Sciatic nerve (tissue), 2 donors: ENCODE data around the gene VAMP8. TPM values are rescaled to one million over a fixed set of nuclear protein-coding genes. Genes with fewer than 3 reads are reported as not detected.
"Not testable (repeated sequence)": the region's sequence is repeated elsewhere in the genome, so short reads cannot be mapped to it uniquely, and the experiment has no call there.

ENCODE experiments used
- ATAC-seq: fragments of 200-7000 bp; cut with Tn5 transposase; one replicate; pipeline ENCODE4 v1.9.1; 2020; ENCODE audit warnings: mild to moderate bottlenecking, moderate library complexity
- DNase-seq: peaks from one replicate; pipeline ENCODE4 v3.0.0-alpha.2; 2020; ENCODE audit warnings: low spot score
- intact Hi-C: fragments of 100-400 bp; cut with DNase I; formaldehyde crosslinking; loops from one replicate; pipeline ENCODE4 v1.14.2; 2022
- total RNA-seq: library from RNA; stranded (reverse); fragmentation: NEBNext Ultra II Directional; extraction: Animal tissue kit (Norgen Biotek cat#: 25700); gene quantifications from one replicate; pipeline ENCODE4 v1.2.1, GENCODE V29; 2021
- donor health status: DM: no; HTN: no; CAD: no.
- donor health status: DM: no; HTN: no; CAD: no.

The VAMP8 gene
- total RNA-seq: 31.1 TPM

- ATAC-seq (peak; percentile 48), DNase-seq (no peak)
- intact Hi-C loops: no loop called here
Measured at GRCh38 chr2:85577386-85578242, at the start of gene VAMP8. TSS of gene VAMP8 (plus strand) at chr2:85577586. CDS start at chr2:85577647, 61 bp downstream.

- DNase-seq (no peak), ATAC-seq (no peak)
- intact Hi-C loops: no loop called here
Measured at GRCh38 chr2:85527787-85528186, 49.6 kb upstream of the VAMP8 start.

DNA sequence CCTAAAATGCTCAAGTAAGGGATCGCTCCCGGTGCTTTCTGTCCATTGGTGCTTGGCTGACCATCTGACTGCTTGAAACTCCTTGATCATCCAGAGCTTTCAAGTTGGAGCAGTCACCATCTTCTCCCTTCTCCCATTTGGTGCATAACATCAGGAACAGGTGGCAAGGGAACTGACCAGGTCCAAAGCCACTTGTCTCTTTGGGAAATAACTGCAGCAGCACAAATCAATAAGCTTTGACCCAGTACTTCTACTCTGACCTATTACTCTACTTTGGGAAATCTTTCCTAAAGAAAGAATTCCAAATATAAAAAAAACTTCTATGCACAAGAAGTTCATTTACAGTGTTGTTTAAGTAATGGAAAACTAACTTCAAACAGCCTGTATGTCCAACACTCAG lies 49.0 kb upstream of the VAMP8 start:
- ATAC-seq (no peak), DNase-seq (no peak)
- intact Hi-C loops: no loop called here

- no peak for ATAC-seq
- DNase-seq: no peak
- intact Hi-C loops: no loop called here
Measured at GRCh38 chr2:85529809-85530208, 47.6 kb upstream of the VAMP8 start.

DNA sequence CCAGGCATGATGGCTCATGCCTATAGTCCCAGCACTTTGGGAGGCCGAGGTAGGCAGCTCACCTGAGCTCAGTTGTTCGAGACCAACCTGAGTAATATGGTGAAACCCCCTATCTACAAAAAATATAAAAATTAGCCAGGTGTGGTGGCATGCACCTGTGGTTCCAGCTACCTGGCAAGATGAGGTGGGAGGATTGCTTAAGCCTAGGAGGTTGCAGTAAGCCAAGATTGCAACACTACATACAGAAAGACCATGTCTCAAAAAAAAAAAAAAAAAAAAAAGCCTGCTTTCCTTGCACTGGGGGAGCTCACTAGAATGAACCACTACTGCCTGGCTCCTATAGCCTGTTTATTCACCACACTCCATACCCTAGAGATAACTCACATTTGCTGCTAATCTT lies 45.8 kb upstream of the VAMP8 start:
- intact Hi-C loops: no loop called here
- no peak for DNase-seq
- no peak for ATAC-seq

DNA sequence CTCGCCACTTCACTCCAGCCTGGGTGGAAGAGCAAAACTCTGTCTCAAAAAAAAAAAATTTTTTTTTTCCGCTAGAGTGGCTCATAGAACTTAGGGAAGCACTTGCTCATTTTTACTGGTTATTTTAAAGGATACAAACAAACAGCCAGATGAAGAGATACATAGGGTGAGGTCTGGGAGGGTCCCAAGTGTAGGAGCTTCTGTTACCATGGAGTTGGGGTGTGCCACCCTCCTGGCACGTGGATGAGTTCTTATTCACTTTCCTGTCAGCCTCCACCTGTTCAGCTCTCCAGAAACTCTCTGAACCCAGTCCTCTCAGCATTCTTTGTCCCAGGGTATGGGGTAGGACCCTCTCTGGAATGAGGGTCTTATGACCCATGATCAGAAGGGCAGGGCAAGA lies 43.3 kb upstream of the VAMP8 start:
- DNase-seq (no peak), ATAC-seq (no peak)
- intact Hi-C loops: no loop called here

DNA sequence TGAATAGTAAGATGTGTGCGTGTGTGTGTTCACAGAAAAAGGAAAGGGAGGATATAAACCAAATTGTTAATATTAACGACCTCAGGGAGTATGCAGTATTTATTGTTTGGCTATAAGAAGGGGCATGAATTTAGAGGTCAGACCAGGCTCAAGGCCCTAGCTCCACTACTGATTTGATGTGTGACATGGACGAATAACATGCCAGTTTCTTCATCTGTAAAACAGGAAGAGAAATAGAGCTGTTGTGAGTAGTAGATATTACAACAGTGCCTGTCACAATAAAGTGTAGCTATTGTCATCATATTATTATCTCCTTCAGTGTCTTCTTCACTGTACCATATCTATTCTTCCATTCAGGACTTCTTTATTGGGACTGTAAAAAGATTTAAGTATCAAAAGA lies 42.5 kb upstream of the VAMP8 start:
- DNase-seq (no peak), ATAC-seq (no peak)
- intact Hi-C loops: loop anchor here (5.0 kb wide), 1 partner anchor 113 kb away; no protein-coding TSS in a partner anchor

DNA sequence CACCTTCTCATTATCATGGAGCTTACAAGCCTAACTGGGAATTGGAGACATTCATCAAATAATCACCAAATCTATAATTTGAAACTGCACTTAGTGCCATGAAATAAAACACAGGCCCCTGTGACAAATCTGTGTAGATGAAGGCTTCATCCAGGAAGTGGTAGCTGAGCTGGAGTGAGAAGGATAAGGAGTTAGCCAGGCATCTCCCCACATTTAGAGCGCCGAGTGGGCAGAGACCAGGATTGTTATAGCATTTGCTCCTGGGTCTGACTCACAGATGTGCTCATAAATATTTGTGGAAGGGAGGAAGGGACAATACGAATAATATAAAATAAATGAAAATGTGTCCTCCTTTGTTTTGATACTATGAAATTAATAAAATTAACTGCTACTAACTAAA lies 40.9 kb upstream of the VAMP8 start:
- ATAC-seq: no peak
- no peak for DNase-seq
- intact Hi-C loops: loop anchor here (5.0 kb wide), 1 partner anchor 114 kb away; no protein-coding TSS in a partner anchor

DNA sequence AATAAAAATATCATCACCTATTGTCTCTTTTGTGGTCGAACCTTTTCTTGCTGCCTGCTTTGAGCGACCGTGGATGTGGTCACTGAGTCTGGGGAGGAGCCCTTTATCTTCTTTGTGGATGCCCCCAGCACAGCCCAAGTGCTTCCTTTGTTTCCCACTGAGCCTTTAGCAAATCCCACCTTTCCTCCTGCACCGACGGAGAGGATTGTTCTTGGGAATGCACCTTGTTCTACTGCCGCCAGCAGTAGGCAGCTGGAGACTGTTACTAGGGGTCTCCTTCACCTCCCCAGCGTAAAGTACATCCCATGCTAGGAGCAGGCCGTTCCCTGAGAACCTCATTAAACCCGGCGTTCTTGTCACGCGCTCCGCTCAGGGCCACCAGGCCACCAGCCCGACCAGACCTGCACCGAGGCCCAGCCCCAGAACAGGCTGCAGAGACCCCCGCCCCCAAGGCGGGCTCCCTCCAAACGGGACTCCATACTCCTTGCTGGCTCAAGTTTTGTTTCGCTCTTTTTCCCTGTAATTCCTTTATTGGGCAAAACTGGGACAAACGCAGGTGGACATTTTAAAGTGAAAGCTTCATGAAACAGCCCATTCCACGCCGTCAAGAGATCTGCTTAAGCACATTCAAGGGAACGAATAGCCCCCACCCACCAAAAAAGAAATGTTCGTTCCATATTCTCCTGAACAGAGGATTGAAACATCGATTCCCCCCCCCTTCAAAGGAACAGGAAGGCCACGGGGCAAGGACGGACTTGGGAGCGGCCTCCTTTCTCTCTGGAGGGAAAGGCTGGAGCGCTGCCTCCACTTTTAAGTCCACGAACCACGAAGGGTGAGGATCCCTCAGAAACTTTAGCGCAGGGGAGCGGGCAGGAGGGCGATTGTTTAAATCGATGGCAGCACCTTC lies 39.5 kb upstream of the VAMP8 start:
- ATAC-seq: peak; percentile 63
- peak; percentile 78 for DNase-seq
- intact Hi-C loops: loop anchor here (5.0 kb wide), 1 partner anchor 116 kb away; no protein-coding TSS in a partner anchor

DNA sequence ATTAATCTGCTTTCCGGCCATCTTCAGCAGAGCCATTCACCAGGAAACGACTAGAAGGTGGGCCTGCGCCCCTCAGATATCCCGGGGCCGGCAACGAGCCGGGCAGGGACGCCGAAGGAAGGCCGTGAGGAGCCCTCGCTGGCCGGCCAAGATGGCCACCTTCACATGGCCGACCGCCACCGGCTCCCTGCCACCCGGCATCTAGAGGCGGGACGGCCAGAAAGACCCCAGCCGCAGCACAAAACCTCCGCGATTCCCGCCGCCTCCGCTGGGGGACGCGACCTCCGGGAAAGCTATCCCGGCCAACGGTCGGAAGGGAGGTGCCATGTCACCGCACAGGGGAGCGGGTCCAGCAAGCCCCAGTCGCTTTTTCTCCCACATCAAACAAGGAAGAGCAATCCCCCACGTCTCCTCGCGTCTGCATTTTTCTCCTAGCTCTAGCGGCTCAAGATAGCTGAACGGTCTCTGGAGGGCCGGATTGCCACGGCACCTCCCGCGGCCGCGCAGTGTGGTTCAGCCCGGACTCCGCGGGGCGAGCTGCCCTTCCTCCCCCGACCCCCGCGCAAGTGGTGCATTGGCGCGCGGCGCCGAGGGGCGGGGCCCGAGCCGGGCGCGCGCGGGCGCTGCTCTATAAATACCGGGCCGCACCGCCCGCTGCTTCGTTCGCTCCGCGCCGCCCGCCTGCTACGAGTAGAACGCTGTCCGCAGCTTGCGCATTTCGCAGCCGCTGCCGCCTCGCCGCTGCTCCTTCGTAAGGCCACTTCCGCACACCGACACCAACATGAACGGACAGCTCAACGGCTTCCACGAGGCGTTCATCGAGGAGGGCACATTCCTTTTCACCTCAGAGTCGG lies 38.7 kb upstream of the VAMP8 start, which contains the start of gene MAT2A:
Gene MAT2A (plus strand): TSS at position 662 of the 854 bp plus-strand sequence. CDS start 120 bp downstream, at position 782.
- intact Hi-C loops: loop anchor here (5.0 kb wide), 1 partner anchor 116 kb away; no protein-coding TSS in a partner anchor
- peak; percentile 96 for DNase-seq
- ATAC-seq: peak; percentile 95

GRCh38 chr2:85539361-85540132 lies 37.8 kb upstream of the VAMP8 start:
- peak; percentile 59 for ATAC-seq
- DNase-seq: peak; percentile 83
- intact Hi-C loops: loop anchor here (5.0 kb wide), 1 partner anchor 117 kb away; no protein-coding TSS in a partner anchor

- ATAC-seq (no peak), DNase-seq (no peak)
- intact Hi-C loops: no loop called here
Measured at GRCh38 chr2:85540133-85540648, 37.2 kb upstream of the VAMP8 start.

GRCh38 chr2:85541262-85541661 lies 36.1 kb upstream of the VAMP8 start:
- DNase-seq (no peak), ATAC-seq (no peak)
- intact Hi-C loops: no loop called here

- intact Hi-C loops: no loop called here
- no peak for DNase-seq
- no peak for ATAC-seq
Measured at GRCh38 chr2:85541753-85542457, 35.5 kb upstream of the VAMP8 start.

DNA sequence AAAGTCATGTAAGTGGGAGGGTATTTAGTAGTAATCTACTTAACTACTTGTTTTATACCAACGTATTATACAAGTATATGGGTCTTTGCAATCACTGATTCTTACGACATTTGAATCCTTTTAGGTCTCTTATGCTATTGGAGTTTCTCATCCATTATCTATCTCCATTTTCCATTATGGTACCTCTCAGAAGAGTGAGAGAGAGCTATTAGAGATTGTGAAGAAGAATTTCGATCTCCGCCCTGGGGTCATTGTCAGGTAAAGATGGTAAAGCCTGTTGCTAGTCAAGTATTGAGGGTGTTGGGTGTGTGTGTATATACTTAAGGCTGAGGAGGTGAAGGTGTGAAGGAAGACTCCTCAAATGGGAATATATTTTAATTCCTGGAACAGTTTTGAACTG lies 34.6 kb upstream of the VAMP8 start:
- ATAC-seq (no peak), DNase-seq (no peak)
- intact Hi-C loops: no loop called here

- intact Hi-C loops, ATAC-seq, DNase-seq: not testable (repeated sequence)
Measured at GRCh38 chr2:85544254-85544691, 33.1 kb upstream of the VAMP8 start.
